ENCODE measurements around the gene TRPM2. TPM values are rescaled to one million over a fixed set of nuclear protein-coding genes. Genes with fewer than 3 reads are reported as not detected.

TRPM2 gene
- total and polyA plus RNA-seq, 12 donors = 0.34 to 8.5 (median 1.2) TPM

DNA sequence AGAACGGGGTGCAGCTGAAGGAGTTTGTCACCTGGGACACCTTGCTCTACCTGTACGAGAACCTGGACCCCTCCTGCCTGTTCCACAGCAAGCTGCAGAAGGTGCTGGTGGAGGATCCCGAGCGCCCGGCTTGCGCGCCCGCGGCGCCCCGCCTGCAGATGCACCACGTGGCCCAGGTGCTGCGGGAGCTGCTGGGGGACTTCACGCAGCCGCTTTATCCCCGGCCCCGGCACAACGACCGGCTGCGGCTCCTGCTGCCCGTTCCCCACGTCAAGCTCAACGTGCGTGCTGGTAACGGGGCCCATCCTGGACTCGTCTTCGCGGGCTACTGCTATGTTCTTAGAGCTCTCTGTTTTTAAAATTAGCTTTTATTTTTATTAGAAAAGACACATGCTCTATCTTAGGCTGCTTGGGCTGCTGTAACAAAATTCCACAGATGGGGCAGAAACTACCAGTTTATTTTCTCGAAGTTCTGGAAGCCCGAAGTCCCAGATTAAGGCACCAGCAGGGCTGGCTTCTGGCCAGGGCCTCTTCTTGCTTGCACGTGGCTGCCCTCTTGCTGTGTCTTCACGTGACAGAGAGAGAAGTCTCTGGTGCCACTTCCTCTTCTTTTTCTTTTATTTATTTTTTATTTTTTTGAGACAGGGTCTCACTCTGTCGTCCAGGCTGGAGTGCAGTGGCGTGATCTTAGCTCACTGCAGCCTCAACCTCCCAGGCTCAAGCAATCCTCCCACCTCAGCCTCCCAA is 38.1 kb downstream of the TRPM2 start:
- Histone ChIP-seq H3K4me1 (peaks cover 0 to 5% (median 0%) of the 10 kb centered on the region in 9 donors), H3K36me3 (peaks cover 0 to 24% (median 0%) of the 10 kb centered on the region in 9 donors), H3K9me3 (peaks cover 0 to 33% (median 8%) of the 10 kb centered on the region in 11 donors), H3K4me3 (no peak overlapping the region), H3K27ac (no peak overlapping the region), H3K27me3 (peaks cover 0 to 39% (median 18%) of the 10 kb centered on the region in 7 donors)
- ATAC-seq = peak in 2 of 8 donors; percentile 34 to 38
- intact Hi-C loops (cut with DNase I) = no loop called here
- TF ChIP-seq, protein P1, sequence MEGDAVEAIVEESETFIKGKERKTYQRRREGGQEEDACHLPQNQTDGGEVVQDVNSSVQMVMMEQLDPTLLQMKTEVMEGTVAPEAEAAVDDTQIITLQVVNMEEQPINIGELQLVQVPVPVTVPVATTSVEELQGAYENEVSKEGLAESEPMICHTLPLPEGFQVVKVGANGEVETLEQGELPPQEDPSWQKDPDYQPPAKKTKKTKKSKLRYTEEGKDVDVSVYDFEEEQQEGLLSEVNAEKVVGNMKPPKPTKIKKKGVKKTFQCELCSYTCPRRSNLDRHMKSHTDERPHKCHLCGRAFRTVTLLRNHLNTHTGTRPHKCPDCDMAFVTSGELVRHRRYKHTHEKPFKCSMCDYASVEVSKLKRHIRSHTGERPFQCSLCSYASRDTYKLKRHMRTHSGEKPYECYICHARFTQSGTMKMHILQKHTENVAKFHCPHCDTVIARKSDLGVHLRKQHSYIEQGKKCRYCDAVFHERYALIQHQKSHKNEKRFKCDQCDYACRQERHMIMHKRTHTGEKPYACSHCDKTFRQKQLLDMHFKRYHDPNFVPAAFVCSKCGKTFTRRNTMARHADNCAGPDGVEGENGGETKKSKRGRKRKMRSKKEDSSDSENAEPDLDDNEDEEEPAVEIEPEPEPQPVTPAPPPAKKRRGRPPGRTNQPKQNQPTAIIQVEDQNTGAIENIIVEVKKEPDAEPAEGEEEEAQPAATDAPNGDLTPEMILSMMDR (IDR thresholded peaks at IDR 0.05) = no peak
- 46 to 48% methylated on average over 34 of the region's 34 CpGs for WGBS, 2 donors
- peak; percentile 43 to 65 for DNase-seq

DNA sequence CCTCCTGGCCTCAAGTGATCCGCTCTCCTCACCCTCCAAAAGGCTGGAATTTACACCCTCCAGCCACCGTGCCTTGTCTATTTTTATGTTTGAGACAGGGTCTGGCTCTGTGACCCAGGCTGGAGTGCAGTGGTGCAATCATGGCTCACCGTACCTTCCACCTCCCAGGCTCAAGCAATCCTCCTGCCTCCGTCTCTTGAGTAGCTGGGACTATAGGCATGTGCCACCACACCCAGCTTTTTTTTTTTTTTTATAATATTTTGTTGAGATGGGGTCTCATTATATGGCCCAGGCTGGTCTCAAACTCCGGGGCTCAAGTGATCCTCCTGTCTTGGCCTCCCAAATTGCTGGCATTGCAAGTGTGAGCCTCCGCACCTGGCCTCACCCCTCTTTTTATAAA is 38.8 kb downstream of the TRPM2 start:
- intact Hi-C loops (cut with DNase I) = no loop called here
- DNase-seq = no peak
- no peak for ATAC-seq
- H3K27ac ChIP-seq = no peak overlapping the region
- peaks cover 0 to 24% (median 0%) of the 10 kb centered on the region in 9 donors for H3K36me3 ChIP-seq
- H3K27me3 ChIP-seq = peaks cover 0 to 39% (median 18%) of the 10 kb centered on the region in 7 donors
- H3K9me3 ChIP-seq = peaks cover 0 to 26% (median 2%) of the 10 kb centered on the region in 11 donors
- peaks cover 0 to 5% (median 0%) of the 10 kb centered on the region in 9 donors for H3K4me1 ChIP-seq
- TF ChIP-seq, protein P1 (IDR thresholded peaks at IDR 0.05) = no peak
- 84 to 88% methylated on average over 6 of the region's 6 CpGs for WGBS, 2 donors
- H3K4me3 ChIP-seq = no peak overlapping the region

DNA sequence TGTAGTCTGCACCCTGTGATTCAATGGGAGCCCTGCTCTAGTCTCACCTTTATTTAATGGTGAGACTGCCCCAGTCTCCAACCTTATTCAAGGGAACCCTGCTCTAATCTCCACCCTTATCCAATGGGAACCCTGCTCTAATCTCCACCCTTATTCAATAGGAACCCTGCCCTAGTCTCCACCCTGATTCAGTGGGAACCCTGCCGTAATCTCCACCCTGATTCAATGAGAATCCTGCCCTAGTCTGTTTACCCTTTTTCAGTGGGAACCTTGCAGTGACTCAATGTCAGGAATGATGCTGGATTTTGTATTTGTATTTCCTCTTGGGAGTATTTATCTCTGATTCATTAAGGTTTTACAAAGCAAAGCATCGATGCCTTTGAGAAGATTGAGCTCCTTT is 39.5 kb downstream of the TRPM2 start:
- Histone ChIP-seq H3K27ac (no peak overlapping the region), H3K36me3 (peaks cover 0 to 32% (median 0%) of the 10 kb centered on the region in 9 donors), H3K4me3 (no peak overlapping the region), H3K9me3 (peaks cover 0 to 22% (median 0%) of the 10 kb centered on the region in 11 donors), H3K27me3 (peaks cover 0 to 39% (median 18%) of the 10 kb centered on the region in 7 donors), H3K4me1 (peaks cover 0 to 5% (median 0%) of the 10 kb centered on the region in 9 donors)
- intact Hi-C loops (cut with DNase I) = no loop called here
- WGBS, 2 donors = 61 to 77% methylated on average over 2 of the region's 2 CpGs
- ATAC-seq = no peak
- TF ChIP-seq, protein P1 (IDR thresholded peaks at IDR 0.05) = no peak
- no peak for DNase-seq

DNA sequence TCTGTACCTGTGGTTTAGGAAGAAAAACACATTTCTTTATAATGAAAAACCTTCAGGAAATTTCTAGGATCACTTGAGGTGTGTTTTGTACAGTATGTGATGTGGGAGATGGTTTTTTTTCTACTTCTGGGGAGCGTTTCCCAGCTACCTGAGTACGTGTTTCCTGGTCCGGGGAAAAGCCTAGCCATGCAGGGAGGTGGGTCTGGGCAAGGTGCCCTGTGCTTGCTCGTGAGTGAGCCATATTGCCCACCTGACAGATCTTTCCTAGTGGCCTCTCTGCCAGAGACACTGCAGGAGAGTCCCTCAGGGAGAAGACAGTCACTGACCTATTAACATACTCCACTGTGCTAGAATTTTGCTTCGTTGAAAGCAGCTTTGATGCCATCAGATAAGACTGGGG is 41.3 kb downstream of the TRPM2 start:
- H3K9me3 ChIP-seq = peaks cover 0 to 16% (median 0%) of the 10 kb centered on the region in 11 donors
- peaks cover 0 to 5% (median 0%) of the 10 kb centered on the region in 9 donors for H3K4me1 ChIP-seq
- no peak overlapping the region for H3K4me3 ChIP-seq
- H3K36me3 ChIP-seq = peaks cover 0 to 50% (median 0%) of the 10 kb centered on the region in 9 donors
- 61 to 62% methylated on average over 5 of the region's 5 CpGs for WGBS, 2 donors
- peaks cover 0 to 39% (median 25%) of the 10 kb centered on the region in 7 donors for H3K27me3 ChIP-seq
- DNase-seq (no peak), ATAC-seq (no peak)
- TF ChIP-seq, protein P1 (IDR thresholded peaks at IDR 0.05) = no peak
- intact Hi-C loops (cut with DNase I) = no loop called here
- no peak overlapping the region for H3K27ac ChIP-seq

Data from heart right ventricle (tissue), 16 donors.